ENCODE results near the gene LRBA.

The LRBA gene

GRCh38 chr4:150477869-150478268 is 537.2 kb downstream of the LRBA start:
- DNase-seq, result no peak

DNA sequence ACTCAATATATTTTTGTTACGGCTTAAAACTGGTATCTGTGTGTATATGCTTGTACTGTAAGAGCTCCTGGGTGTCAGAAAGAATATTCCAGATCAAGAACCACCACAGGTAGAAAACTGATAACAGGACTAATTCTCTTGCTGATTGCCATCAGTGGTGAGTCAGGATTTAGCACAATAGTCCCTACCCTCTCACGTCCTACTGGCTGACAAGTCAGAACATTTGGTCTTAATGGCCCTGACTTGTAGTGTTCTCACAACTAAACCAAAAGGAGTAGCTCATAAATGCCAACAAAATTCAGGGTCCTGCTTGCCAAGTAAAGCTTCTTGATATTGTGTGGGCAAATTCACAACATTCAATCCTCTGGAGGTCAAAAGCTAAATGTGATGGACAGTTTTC is 538.3 kb downstream of the LRBA start:
- no peak for DNase-seq

DNA sequence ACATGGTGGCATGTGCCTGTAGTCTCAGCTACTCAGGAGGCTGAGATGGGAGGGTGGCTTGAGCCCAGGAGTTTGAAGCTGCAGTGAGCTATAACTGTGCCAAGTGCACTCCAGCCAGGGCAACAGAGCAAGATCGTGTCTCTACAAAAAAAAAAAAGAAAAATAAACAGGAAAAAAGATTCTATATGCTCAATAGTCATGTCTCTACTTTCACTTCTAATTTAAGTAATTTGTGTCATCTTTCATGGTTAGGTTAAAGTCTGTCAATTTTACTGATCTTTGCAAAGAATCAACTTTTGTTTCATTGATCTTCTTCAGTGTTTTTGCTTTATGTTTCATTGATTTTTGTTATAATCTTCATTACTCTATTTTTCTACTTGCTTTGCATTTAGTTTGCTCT is 539.3 kb downstream of the LRBA start:
- DNase-seq, result no peak

DNA sequence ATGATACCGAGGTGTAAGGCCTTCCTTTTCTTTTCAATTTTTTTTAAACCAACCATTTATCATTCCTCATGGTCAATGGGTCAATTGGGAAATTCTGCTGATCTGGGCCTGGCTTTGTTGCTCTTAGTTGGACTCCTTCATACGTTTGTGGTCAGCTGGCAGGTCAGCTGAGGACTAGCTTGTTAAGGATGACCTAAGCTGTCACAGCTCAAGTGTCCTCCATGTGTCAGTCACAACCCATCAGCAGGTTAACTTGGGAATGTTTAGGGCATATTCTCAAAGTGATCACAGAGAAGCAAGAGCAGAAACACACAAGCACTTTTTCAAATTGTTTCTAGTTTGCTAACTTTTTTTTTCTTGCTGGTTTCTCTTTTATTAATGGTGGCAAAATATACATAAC is 550.6 kb downstream of the LRBA start:
- no peak for DNase-seq

DNA sequence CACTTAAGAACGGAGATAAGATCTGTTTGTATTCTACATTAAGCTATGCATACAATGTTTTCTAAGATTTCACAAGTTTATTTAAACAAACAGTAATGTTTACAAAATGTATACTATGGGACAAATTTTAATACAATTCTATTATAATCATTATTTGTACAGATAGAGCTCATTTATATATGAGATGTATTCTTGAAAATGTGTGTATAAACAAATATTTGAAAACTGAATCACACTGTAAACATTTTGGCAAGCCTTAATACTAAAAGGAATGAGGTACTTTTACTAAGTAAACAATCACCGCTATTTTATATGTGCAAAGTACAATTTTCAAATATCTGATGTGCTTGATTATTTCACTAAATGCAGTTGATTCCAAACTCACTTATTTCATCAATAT is 552.3 kb downstream of the LRBA start:
- DNase-seq, result no peak

- DNase-seq, result no peak
Observed at GRCh38 chr4:150461957-150462356, 553.1 kb downstream of the LRBA start.

GRCh38 chr4:150457802-150458201 is 557.3 kb downstream of the LRBA start:
- no peak for DNase-seq

- no peak for DNase-seq
Observed at GRCh38 chr4:150451883-150452282, 563.2 kb downstream of the LRBA start.

- DNase-seq, result no peak
Observed at GRCh38 chr4:150447356-150447755, 567.7 kb downstream of the LRBA start.

DNA sequence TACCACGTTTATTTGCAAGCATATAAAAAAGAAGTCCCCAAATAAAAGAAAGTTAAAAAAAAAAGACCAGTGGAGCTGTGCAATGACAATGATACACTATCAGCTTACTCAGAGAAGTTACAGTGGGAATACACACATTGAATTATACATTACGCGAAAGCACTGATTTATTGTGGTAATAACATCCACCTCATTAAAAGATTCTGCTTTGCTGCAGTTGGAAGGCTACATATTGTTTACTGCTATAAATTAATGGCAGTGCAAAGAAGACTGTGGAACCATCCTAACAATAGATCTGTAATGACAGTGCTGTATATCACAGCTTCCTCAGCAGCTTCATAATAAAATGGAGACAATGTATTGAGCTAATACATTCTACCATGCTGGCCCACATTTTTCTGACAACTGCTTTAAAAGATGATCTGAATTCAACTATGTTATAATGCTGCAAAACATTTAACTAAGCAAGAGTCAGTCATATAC is 575.6 kb downstream of the LRBA start:
- no peak for DNase-seq

DNA sequence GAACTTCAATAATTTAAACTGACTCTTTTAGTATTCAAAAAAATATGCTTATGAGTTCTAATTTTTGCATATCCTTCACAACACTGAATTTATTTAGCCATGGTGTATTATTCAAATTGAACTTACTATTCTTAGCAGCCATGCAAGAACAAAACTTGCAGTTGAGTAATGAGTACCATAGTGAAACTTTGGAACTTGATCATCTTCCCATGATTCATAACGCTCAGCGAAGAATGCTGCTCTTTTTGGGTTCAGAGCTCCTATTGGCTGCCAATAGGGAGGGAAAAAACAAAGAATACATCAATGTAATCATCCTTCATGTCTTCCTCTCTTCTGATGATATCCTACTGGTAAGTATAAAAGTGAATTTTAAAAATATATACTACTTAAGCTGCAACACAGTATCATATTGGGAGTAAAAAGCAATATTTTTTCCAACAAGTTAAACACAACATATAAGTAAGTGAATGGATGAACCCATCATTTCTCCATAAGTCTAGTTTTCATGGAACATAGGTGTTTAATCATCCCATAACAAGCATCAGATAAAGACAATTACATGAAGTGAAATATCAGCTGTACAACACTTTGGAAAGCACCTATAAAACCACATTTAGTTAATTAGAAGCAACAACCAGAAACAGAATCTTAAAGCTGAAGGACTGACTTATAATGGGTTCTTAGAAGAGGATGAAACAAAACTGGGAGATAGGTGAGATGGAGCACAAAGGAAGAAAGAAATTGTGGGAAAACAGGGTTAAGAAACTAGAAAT is 578.3 kb downstream of the LRBA start:
- DNase-seq, result no peak

GRCh38 chr4:150431221-150431620 is 583.9 kb downstream of the LRBA start:
- DNase-seq, result no peak

DNA sequence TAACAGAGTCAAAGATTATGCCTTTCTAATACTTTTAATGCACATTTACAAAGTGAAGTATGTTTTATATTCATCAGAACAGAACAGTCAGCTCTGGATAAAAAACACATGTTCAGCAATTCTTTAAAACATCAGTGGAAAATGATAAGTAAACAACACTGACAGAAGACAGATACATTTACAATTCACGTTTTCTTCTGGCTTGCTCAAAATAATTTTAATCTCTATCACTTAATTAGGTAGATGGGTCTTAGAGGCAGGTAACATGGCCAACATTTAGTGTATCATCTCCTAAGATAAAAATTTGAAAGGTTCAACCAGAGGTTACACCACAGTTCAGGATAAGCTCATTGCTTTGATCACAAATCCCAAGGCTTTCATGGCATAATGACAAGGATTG is 589.9 kb downstream of the LRBA start:
- DNase-seq, result no peak

DNA sequence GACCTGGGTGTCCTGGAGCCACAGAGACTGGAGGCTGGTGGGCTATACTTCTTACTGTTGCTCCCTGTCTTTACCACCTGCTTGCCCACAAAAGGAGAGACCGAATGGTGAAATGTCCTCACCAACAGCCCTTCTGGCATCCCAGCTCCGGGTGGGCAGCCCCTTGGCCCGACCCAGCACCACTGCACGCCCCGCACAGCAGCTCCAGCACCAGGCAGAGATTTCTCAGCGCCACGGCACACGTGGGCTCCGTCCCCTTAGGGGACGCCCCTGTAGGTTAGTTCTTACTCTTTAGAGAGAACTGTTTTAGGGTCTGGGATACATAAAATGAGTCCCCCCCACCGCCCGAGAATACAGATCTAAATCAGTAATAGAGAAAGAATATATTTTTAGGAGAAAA is 591.6 kb downstream of the LRBA start:
- DNase-seq, result no peak

DNA sequence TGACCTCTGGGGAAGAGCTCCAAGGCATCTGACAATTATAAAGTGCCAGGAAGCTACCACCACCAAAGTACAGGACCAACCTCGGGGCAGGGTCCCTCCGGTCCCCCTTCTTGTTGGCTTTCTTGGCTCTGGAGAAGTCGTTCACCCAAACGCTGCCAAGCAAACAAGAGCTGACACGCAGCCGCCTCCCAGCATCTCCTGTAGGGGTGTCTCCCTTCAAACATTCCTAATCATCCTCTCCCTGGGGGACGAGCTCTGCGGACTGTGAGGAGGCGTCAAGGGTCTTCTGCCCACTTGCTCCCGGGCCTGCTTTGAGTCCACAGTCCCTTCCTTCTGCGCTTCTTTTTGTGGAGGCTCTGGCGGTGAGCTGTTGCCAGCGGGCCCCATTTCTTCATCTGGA is 592.0 kb downstream of the LRBA start:
- no peak for DNase-seq

GRCh38 chr4:150421612-150422011 is 593.5 kb downstream of the LRBA start:
- no peak for DNase-seq

DNA sequence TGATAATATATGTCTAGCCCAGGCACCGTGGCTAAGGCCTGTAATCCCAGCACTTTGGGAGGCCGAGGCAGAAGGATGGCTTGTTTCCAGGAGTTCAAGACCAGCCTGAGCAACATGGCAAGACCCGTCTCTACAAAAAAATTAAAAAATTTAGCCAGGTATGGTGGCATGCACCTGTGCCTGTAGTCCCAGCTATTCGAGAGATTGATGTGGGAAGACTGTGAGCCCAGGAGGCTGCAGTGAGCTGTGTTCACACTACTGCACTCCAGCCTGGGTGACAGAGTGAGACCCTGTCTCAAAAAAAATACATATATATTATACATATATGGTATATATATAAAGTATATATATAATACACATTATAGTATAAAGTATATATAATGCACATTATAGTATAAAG is 595.1 kb downstream of the LRBA start:
- no peak for DNase-seq

GRCh38 chr4:150418757-150419410 is 596.2 kb downstream of the LRBA start:
- no peak for DNase-seq

GRCh38 chr4:150415213-150415612 is 599.9 kb downstream of the LRBA start:
- no peak for DNase-seq

DNA sequence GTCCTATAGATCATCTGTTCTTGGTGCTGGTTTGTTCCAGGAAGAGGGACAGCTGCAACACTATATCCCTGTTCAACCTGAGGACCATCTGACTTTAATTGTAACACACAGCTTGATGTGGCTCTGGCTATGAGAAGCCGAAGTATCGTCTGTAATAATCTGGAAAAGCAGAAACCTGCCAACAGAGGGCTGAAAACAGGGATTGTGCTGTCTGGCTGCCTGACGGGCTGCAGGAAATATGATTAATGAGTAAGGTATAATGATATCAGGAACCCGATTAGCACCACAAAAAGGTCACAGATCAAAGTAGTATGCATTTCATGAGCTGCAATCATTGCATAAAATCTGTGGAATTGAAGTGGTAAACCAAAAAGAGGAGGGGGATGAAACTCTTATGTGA is 603.6 kb downstream of the LRBA start:
- DNase-seq, result no peak

DNA sequence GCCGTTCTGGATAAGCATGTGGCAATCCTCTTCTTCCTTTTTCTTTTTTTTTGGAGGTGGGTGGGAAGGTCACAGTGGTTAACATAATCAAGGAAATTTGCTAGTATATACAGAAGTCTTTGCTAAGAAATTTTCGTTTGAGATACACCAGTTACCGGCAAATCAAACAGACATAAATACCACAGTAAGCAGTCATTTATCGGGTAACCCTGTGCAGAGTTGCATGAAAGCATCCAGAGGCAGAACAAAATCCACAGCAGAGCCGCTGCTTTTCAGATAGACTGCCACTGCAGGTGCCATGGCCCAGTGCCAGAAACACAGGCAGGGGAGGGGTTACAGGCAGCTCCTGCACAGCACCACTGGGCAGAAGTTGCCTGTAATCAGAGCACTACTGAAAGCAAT is 612.2 kb downstream of the LRBA start:
- DNase-seq, result peak; percentile 39 to 58

- DNase-seq, result no peak
Observed at GRCh38 chr4:150401083-150401687, 613.9 kb downstream of the LRBA start.

DNA sequence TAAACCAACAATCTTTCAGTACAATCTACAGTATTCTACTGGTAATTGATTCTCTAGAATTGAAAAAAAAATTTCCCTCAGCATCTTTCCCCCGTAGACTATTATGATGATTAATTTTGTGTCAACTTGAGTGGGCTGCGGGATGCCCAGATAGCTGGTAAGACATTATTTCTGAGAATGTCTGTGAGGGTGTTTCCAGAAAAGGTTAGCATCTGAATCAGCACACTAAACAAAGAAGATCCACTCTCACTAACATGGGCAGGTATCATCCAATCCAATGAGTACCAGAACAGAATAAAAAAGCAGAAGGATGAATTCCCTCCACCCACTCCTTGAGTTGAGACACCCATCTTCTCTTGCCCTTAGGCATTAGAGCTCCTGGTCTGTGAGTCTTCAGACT is 619.2 kb downstream of the LRBA start:
- no peak for DNase-seq

GRCh38 chr4:150394046-150394445 is 621.0 kb downstream of the LRBA start:
- DNase-seq, result no peak

Data from NCI-H187 (cell line).